CD4-positive, alpha-beta T cell treated with Interleukin-2 at 100 ng/mL for 4 hours (primary cell): ENCODE results near the gene ERO1A.
A peak's percentile ranks its signal among the peaks of the same experiment; 100 is the strongest.
"Not testable (repeated sequence)": the region's sequence is repeated elsewhere in the genome, so short reads cannot be mapped to it uniquely, and the experiment has no call there.

Experiments used
- DNase-seq: peaks from one replicate; pipeline ENCODE4 v3.0.0-alpha.2; 2020; ENCODE audit warnings: low spot score

Gene ERO1A

GRCh38 chr14:52695481-52696091 is at the start of gene ERO1A:
TSS of gene ERO1A (minus strand) at chr14:52695558. CDS start at chr14:52695481, 77 bp downstream.
- DNase-seq: peak; percentile 57

- peak; percentile 67 for DNase-seq
These were observed 46.5 kb upstream of the ERO1A start for GRCh38 chr14:52741865-52742264.

GRCh38 chr14:52740751-52741150 is 45.4 kb upstream of the ERO1A start:
- DNase-seq: no peak

- no peak for DNase-seq
These were observed 43.1 kb upstream of the ERO1A start for GRCh38 chr14:52738409-52738808.

GRCh38 chr14:52735921-52736489 is 40.6 kb upstream of the ERO1A start:
- DNase-seq: peak; percentile 27

GRCh38 chr14:52733824-52734223 is 38.5 kb upstream of the ERO1A start:
- no peak for DNase-seq

GRCh38 chr14:52730709-52731111 is 35.4 kb upstream of the ERO1A start:
- no peak for DNase-seq

GRCh38 chr14:52729925-52730708 is 34.8 kb upstream of the ERO1A start, which contains the start of gene STYX:
TSS of gene STYX (plus strand) at chr14:52730166. CDS start at chr14:52730475, 309 bp downstream.
- DNase-seq: peak; percentile 96

GRCh38 chr14:52729585-52729924 is 34.2 kb upstream of the ERO1A start:
- DNase-seq: no peak

GRCh38 chr14:52729035-52729434 is 33.7 kb upstream of the ERO1A start:
- DNase-seq: not testable (repeated sequence)

- DNase-seq: not testable (repeated sequence)
These were observed 32.2 kb upstream of the ERO1A start for GRCh38 chr14:52727509-52727908.

GRCh38 chr14:52724360-52724644 is 28.9 kb upstream of the ERO1A start:
- no peak for DNase-seq

- DNase-seq: no peak
These were observed 28.4 kb upstream of the ERO1A start for GRCh38 chr14:52723514-52724359.

- no peak for DNase-seq
These were observed 20.8 kb upstream of the ERO1A start for GRCh38 chr14:52716155-52716554.

GRCh38 chr14:52711666-52712065 is 16.3 kb upstream of the ERO1A start:
- no peak for DNase-seq

- DNase-seq: peak; percentile 94
These were observed 11.7 kb upstream of the ERO1A start, which contains the start of gene PSMC6 for GRCh38 chr14:52706724-52707706. TSS of gene PSMC6 (plus strand) at chr14:52707200. CDS start at chr14:52707220, 20 bp downstream.

GRCh38 chr14:52706286-52706685 is 10.9 kb upstream of the ERO1A start:
- DNase-seq: peak; percentile 71

GRCh38 chr14:52703664-52704063 is 8.3 kb upstream of the ERO1A start:
- DNase-seq: no peak

- DNase-seq: no peak
These were observed 7.9 kb upstream of the ERO1A start for GRCh38 chr14:52703225-52703624.

- DNase-seq: no peak
These were observed 5.9 kb upstream of the ERO1A start for GRCh38 chr14:52701223-52701622.

GRCh38 chr14:52700701-52701172 is 5.4 kb upstream of the ERO1A start:
- DNase-seq: no peak
